IMR-90 (cell line): ENCODE results near the gene RFK. TPM values are rescaled to one million over a fixed set of nuclear protein-coding genes. Genes with fewer than 3 reads are reported as not detected.
A peak's percentile ranks its signal among the peaks of the same experiment; 100 is the strongest.

Experiments
- ATAC-seq: fragments of 200-7000 bp; cut with Tn5 transposase; 2 replicates; pipeline ENCODE4 v1.9.1; 2020; ENCODE audit warnings: low read depth, mild to moderate bottlenecking, moderate library complexity
- BruUV-seq: library from RNA; stranded (reverse); fragments of 400-500 nt; replicated peaks from 2 replicates; lab custom pipeline; 2021; lab: Mats Ljungman, UMichigan
- CTCF ChIA-PET: fragments of 300-600 bp; formaldehyde crosslinking; extraction: SDS; loops from one replicate; lab custom pipeline; 2021; ENCODE audit warnings: antibody characterized with exemption; lab: Yijun Ruan, JAX
- POLR2A ChIA-PET: fragments of 300-600 bp; sonication (Branson Sonifier 250); formaldehyde crosslinking; loops from one replicate; lab custom pipeline; 2022; ENCODE audit warnings: antibody characterized with exemption; ENCODE audit not compliant: unreplicated experiment; lab: Charles Lee
- DNase-seq: peaks from one replicate; pipeline ENCODE4 v3.0.0; 2013
- H2AFZ ChIP-seq: replicated peaks from 2 replicates; pipeline ENCODE3; 2013; ENCODE audit warnings: low read length, mild to moderate bottlenecking; ENCODE audit not compliant: poor library complexity
- H2AK5ac ChIP-seq: 2 replicates; pipeline ENCODE4 v1.6.1; 2013; ENCODE audit warnings: low read depth, low read length, inconsistent platforms
- H2AK9ac ChIP-seq: replicated peaks from 2 replicates; pipeline ENCODE3; 2013; ENCODE audit warnings: mild to moderate bottlenecking, low read depth, low read length, moderate library complexity; ENCODE audit not compliant: poor library complexity
- H2BK120ac ChIP-seq: 2 replicates; pipeline ENCODE4 v1.6.1; 2013; ENCODE audit warnings: low read depth, low read length, inconsistent platforms
- H2BK15ac ChIP-seq: 3 replicates; pipeline ENCODE4 v1.6.1; 2013; ENCODE audit warnings: low read depth, low read length, inconsistent platforms
- H2BK20ac ChIP-seq: 2 replicates; pipeline ENCODE4 v1.6.1; 2013; ENCODE audit warnings: low read depth, mild to moderate bottlenecking, inconsistent platforms, low read length, moderate library complexity
- H2BK5ac ChIP-seq: 2 replicates; pipeline ENCODE4 v1.6.1; 2013; ENCODE audit warnings: mild to moderate bottlenecking, low read depth, low read length, inconsistent platforms; ENCODE audit not compliant: poor library complexity, severe bottlenecking
- H3K14ac ChIP-seq: replicated peaks from 2 replicates; pipeline ENCODE4 v1.6.1; 2013; ENCODE audit warnings: low read depth, low read length, inconsistent platforms
- H3K18ac ChIP-seq: 2 replicates; pipeline ENCODE4 v1.6.1; 2013; ENCODE audit warnings: low read depth, low read length, control low read depth
- H3K23ac ChIP-seq: 2 replicates; pipeline ENCODE4 v1.6.1; 2013; ENCODE audit warnings: low read depth, low read length, inconsistent platforms
- H3K27ac ChIP-seq: 2 replicates; pipeline ENCODE4 v1.5.1; 2013; ENCODE audit warnings: mild to moderate bottlenecking, control low read depth, low read length; ENCODE audit not compliant: insufficient read depth
- H3K27me3 ChIP-seq: 2 replicates; pipeline ENCODE4 v1.6.1; 2013; ENCODE audit warnings: low read length; ENCODE audit not compliant: control insufficient read depth, insufficient read depth
- H3K36me3 ChIP-seq: 2 replicates; pipeline ENCODE4 v1.6.1; 2013; ENCODE audit warnings: low read length, mixed read lengths; ENCODE audit not compliant: control insufficient read depth, insufficient read depth
- H3K4ac ChIP-seq: 2 replicates; pipeline ENCODE4 v1.6.1; 2013; ENCODE audit warnings: low read depth, low read length, inconsistent platforms
- H3K4me1 ChIP-seq: 2 replicates; pipeline ENCODE4 v1.6.1; 2013; ENCODE audit warnings: low read length, mixed read lengths; ENCODE audit not compliant: control insufficient read depth, insufficient read depth
- H3K4me2 ChIP-seq: 2 replicates; pipeline ENCODE4 v1.6.1; 2013; ENCODE audit warnings: low read depth, mild to moderate bottlenecking, control low read depth, low read length, moderate library complexity
- H3K4me3 ChIP-seq: 2 replicates; pipeline ENCODE4 v1.5.1; 2013; ENCODE audit warnings: low read depth, mild to moderate bottlenecking, control low read depth, low read length, moderate library complexity; ENCODE audit not compliant: insufficient read depth
- H3K56ac ChIP-seq: 2 replicates; pipeline ENCODE4 v1.6.1; 2013; ENCODE audit warnings: low read length, inconsistent platforms; ENCODE audit not compliant: insufficient read depth; ENCODE audit errors: extremely low read depth
- H3K79me1 ChIP-seq, 2 experiments: 2 replicates each; pipeline ENCODE4 v1.6.1; 2013; ENCODE audit warnings: low read length in 2 of 2, inconsistent platforms in 1 of 2, low read depth in 1 of 2
- H3K9ac ChIP-seq: 2 replicates; pipeline ENCODE4 v1.6.1; 2013; ENCODE audit warnings: low read depth, low read length, control low read depth
- H3K9me1 ChIP-seq: 2 replicates; pipeline ENCODE4 v1.6.1; 2013; ENCODE audit warnings: low read length, inconsistent platforms; ENCODE audit not compliant: insufficient read depth
- H3K9me3 ChIP-seq: 2 replicates; pipeline ENCODE4 v1.6.1; 2013; ENCODE audit warnings: low read length; ENCODE audit not compliant: control insufficient read depth, insufficient read depth
- H4K20me1 ChIP-seq: 2 replicates; pipeline ENCODE4 v1.6.1; 2013; ENCODE audit warnings: low read length, inconsistent platforms; ENCODE audit not compliant: insufficient read depth
- H4K5ac ChIP-seq: 2 replicates; pipeline ENCODE4 v1.6.1; 2013; ENCODE audit warnings: mild to moderate bottlenecking, low read depth, low read length, control low read depth
- H4K8ac ChIP-seq, 2 experiments: 2 replicates each; pipeline ENCODE4 v1.6.1; 2013; ENCODE audit warnings: low read depth in 2 of 2, low read length in 2 of 2, control low read depth in 1 of 2, inconsistent platforms in 1 of 2
- H4K91ac ChIP-seq: 2 replicates; pipeline ENCODE4 v1.6.1; 2013; ENCODE audit warnings: low read depth, low read length, inconsistent platforms; ENCODE audit not compliant: insufficient read depth
- CEBPB ChIP-seq: IDR thresholded peaks from 2 replicates; pipeline ENCODE4 v1.6.1; 2012; ENCODE audit warnings: low read depth, low read length, improper control_type of control experiment
- CHD1 ChIP-seq: IDR thresholded peaks from 2 replicates; pipeline ENCODE4 v1.6.1; 2012; ENCODE audit warnings: low read depth, low read length, improper control_type of control experiment
- FOS ChIP-seq: fragments of 150-350 bp; IDR thresholded peaks from 2 replicates; pipeline ENCODE4 v1.6.1; 2016; ENCODE audit warnings: low read depth, low read length
- MAFK ChIP-seq: IDR thresholded peaks from 2 replicates; pipeline ENCODE4 v1.6.1; 2012; ENCODE audit warnings: low read depth, low read length, improper control_type of control experiment
- MAZ ChIP-seq: IDR thresholded peaks from 2 replicates; pipeline ENCODE4 v1.6.1; 2012; ENCODE audit warnings: low read depth, mild to moderate bottlenecking, low read length, improper control_type of control experiment, moderate library complexity, borderline replicate concordance
- MXI1 ChIP-seq: IDR thresholded peaks from 2 replicates; pipeline ENCODE4 v1.6.1; 2012; ENCODE audit warnings: low read depth, mild to moderate bottlenecking, low read length, moderate library complexity, borderline replicate concordance
- dilution Hi-C: fragments of 300-500 bp; cut with HindIII; formaldehyde crosslinking; loops from one replicate; pipeline ENCODE4 v1.14.3; 2018; ENCODE audit warnings: low sequenced_read_pairs; ENCODE audit not compliant: unreplicated experiment
- in situ Hi-C: fragments of 300-500 bp; cut with MboI; formaldehyde crosslinking; loops from 3 replicates; pipeline ENCODE4 v1.14.3; 2019; ENCODE audit warnings: low sequenced_read_pairs, inconsistent platforms, mixed read lengths
- intact Hi-C: fragments of 100-400 bp; cut with micrococcal nuclease; formaldehyde crosslinking; loops from 2 replicates; pipeline ENCODE4 v1.10.0; 2022
- polyA plus RNA-seq, 3 experiments: library from polyadenylated mRNA; depleted of rRNA; stranded (reverse); fragments of >200 nt; gene quantifications; 2 replicates each; pipeline ENCODE4 v1.2.3, GENCODE V29; 2012; ENCODE audit warnings: low replicate concordance in 1 of 3
- total RNA-seq: library from RNA; depleted of rRNA; stranded (reverse); fragments of >200 nt; gene quantifications from 2 replicates; pipeline ENCODE4 v1.2.3, GENCODE V29; 2012
- TF ChIP-seq, protein P1 (sequence below): fragments of 150-350 bp; IDR thresholded peaks from 2 replicates; pipeline ENCODE4 v1.6.1; 2016; ENCODE audit warnings: low read depth, mild to moderate bottlenecking, low read length, moderate library complexity, borderline replicate concordance

Gene RFK
- total and polyA plus RNA-seq, 2 of the 4 experiments (the other 2 are of a cell fraction), result 10.3 to 13.8 TPM

DNA sequence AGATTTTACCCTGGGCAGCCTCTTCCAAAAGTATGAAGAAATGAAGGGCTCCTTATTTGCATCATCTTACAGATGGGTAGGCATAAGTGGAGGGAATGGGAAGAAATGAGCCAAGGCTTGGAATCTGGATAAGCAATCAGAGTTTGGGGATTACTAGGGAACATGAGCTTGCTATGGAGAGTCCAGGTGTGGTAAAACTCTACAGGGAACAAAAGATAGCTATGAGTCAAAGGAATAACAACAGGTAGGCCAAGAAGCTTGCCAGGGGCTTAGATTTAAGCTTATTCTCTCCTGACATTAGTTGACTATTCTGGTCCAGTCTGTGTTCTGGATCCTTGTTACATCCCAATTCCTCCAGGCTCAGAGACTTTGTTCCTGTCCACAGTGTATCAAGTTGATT is 16.4 kb downstream of the RFK start:
- H3K4me2 ChIP-seq, result no peak overlapping the region
- in situ Hi-C loops, result no loop called here
- POLR2A ChIA-PET, result no interaction called here

More for the DNA sequence above, 16.4 kb downstream of the RFK start:
- ATAC-seq (no peak), DNase-seq (no peak)
- Histone ChIP-seq H2AK9ac (no peak overlapping the region), H2AK5ac (no peak overlapping the region), H2BK15ac (peak overlapping the region; percentile 17; the same call in 1 of the 3 replicates), H3K9ac (no peak overlapping the region), H3K4me3 (no peak overlapping the region), H3K36me3 (no peaks in the 10 kb centered on the region), H3K79me1 (no peaks in the 10 kb centered on the region), H2BK120ac (no peak overlapping the region), H3K9me1 (peaks cover 8% of the 10 kb centered on the region), H3K18ac (no peak overlapping the region), H4K20me1 (no peaks in the 10 kb centered on the region), H4K91ac (peak overlapping the region; percentile 25; the same call in 1 of the 2 replicates), H3K9me3 (no peaks in the 10 kb centered on the region), H4K8ac (no peak overlapping the region), H2BK20ac (no peak overlapping the region), H3K4ac (no peak overlapping the region), H3K14ac (no peak overlapping the region), H2AFZ (no peak overlapping the region), H3K23ac (no peak overlapping the region), H3K27me3 (no peaks in the 10 kb centered on the region), H3K56ac (no peak overlapping the region), H3K4me1 (peaks cover 12% of the 10 kb centered on the region), H4K5ac (no peak overlapping the region), H3K27ac (no peak overlapping the region), H2BK5ac (no peak overlapping the region)
- CTCF ChIA-PET, result no interaction called here
- TF ChIP-seq MAFK (no peak), MAZ (no peak), CEBPB (no peak), FOS (no peak), MXI1 (no peak), CHD1 (no peak)
- TF ChIP-seq, protein P1, sequence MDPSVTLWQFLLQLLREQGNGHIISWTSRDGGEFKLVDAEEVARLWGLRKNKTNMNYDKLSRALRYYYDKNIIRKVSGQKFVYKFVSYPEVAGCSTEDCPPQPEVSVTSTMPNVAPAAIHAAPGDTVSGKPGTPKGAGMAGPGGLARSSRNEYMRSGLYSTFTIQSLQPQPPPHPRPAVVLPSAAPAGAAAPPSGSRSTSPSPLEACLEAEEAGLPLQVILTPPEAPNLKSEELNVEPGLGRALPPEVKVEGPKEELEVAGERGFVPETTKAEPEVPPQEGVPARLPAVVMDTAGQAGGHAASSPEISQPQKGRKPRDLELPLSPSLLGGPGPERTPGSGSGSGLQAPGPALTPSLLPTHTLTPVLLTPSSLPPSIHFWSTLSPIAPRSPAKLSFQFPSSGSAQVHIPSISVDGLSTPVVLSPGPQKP, result no peak
- BruUV-seq, result no TSS peak
- intact Hi-C loops (no loop called here), dilution Hi-C loops (no loop called here)
